Effector memory CD8-positive, alpha-beta T cell (primary cell): Measurements from ENCODE around the gene SMPDL3B.
"Not testable (repeated sequence)": the region's sequence is repeated elsewhere in the genome, so short reads cannot be mapped to it uniquely, and the experiment has no call there.

Experiments
- ATAC-seq: fragments of 150-1000 bp; cut with Tn5 transposase; replicated peaks from 2 replicates; pipeline ENCODE4 v1.10.0; 2021; ENCODE audit warnings: mild to moderate bottlenecking, moderate library complexity
- DNase-seq, 3 experiments: peaks; one replicate each; pipeline ENCODE4 v3.0.0; 2021
- H3K27ac Mint-ChIP-seq, 2 donors: one replicate each; pipeline ENCODE4 v1.8.0; 2022; ENCODE audit warnings: mild to moderate bottlenecking in 2 of 2, mixed read lengths in 2 of 2, moderate library complexity in 2 of 2
- H3K27me3 Mint-ChIP-seq, 2 donors: one replicate each; pipeline ENCODE4 v1.8.0; 2022; ENCODE audit warnings: mixed read lengths in 2 of 2
- H3K36me3 Mint-ChIP-seq: one replicate; pipeline ENCODE4 v1.8.0; 2022; ENCODE audit warnings: mild to moderate bottlenecking, moderate library complexity, mixed read lengths; ENCODE audit not compliant: insufficient read depth
- H3K4me1 Mint-ChIP-seq, 2 donors: one replicate each; pipeline ENCODE4 v1.8.0; 2022; ENCODE audit warnings: low read depth in 2 of 2, mixed read lengths in 2 of 2
- H3K4me3 Mint-ChIP-seq, 2 donors: one replicate each; pipeline ENCODE4 v1.8.0; 2022; ENCODE audit warnings: mild to moderate bottlenecking in 2 of 2, mixed read lengths in 2 of 2, moderate library complexity in 2 of 2
- H3K9me3 Mint-ChIP-seq, 2 donors: one replicate each; pipeline ENCODE4 v1.8.0; 2022; ENCODE audit warnings: mixed read lengths in 2 of 2

SMPDL3B gene

DNA sequence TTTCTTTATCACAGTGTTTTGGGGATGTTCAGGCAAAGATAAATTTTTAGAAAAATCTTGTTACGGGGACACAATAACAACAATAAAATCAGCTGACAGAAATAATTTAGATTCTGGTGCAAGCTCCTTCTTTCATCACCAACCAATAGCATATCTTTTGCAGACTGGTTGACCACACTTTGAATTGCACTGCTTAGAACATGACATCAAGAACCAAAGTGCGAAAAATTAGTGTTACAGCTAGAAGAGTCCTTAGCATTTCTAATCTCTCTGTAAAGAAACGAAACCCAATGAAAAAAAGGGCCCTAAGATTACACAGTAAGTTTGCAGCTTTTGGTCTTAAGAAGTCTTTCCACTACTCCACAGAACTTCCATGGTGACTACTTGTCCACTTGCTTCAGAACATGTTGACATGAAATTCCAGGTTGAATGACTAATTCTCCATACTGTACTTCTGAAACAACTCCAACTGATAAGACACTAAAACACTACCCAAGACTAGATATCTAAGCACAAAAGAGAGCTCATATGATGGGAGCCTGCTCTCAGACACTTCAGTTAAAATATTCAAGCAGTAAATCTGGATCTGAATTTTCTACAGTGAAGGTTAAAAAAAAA lies 56.2 kb downstream of the SMPDL3B start:
- ATAC-seq: peak; percentile 51
- Mint-ChIP-seq H3K4me1 (peaks cover 15 to 33% of the 10 kb centered on the region in 2 donors), H3K27ac (peak overlapping the region; percentile 42 to 93), H3K36me3 (peaks cover 27% of the 10 kb centered on the region), H3K4me3 (peak overlapping the region; percentile 12 to 79), H3K9me3 (no peaks in the 10 kb centered on the region), H3K27me3 (no peaks in the 10 kb centered on the region)
- no peak for DNase-seq

- ATAC-seq (peak; percentile 94), DNase-seq (peak; percentile 31 to 52 (median 39))
- peak overlapping the region; percentile 25 to 31 for H3K4me3 Mint-ChIP-seq
- peaks cover 15 to 33% of the 10 kb centered on the region in 2 donors for H3K4me1 Mint-ChIP-seq
- H3K27ac Mint-ChIP-seq: peak overlapping the region; percentile 88 to 93
- no peaks in the 10 kb centered on the region for H3K9me3 Mint-ChIP-seq
- no peaks in the 10 kb centered on the region for H3K27me3 Mint-ChIP-seq
- H3K36me3 Mint-ChIP-seq: peaks cover 33% of the 10 kb centered on the region
Measured at GRCh38 chr1:27992276-27992675, 57.5 kb downstream of the SMPDL3B start.

- Mint-ChIP-seq H3K36me3 (peaks cover 41% of the 10 kb centered on the region), H3K4me3 (peak overlapping the region in 1 of 2 donors; percentile 3)
Measured at GRCh38 chr1:27993241-27993640, 58.4 kb downstream of the SMPDL3B start.

GRCh38 chr1:27994060-27994459 lies 59.3 kb downstream of the SMPDL3B start:
- H3K27ac Mint-ChIP-seq: peak overlapping the region; percentile 88 to 93

More at GRCh38 chr1:27993241-27993640, 58.4 kb downstream of the SMPDL3B start:
- no peaks in the 10 kb centered on the region for H3K27me3 Mint-ChIP-seq
- DNase-seq (peak in 1 of 3 experiments; percentile 8), ATAC-seq (peak; percentile 54)
- peak overlapping the region; percentile 88 to 93 for H3K27ac Mint-ChIP-seq
- H3K4me1 Mint-ChIP-seq: peaks cover 15 to 33% of the 10 kb centered on the region in 2 donors
- H3K9me3 Mint-ChIP-seq: no peaks in the 10 kb centered on the region

DNA sequence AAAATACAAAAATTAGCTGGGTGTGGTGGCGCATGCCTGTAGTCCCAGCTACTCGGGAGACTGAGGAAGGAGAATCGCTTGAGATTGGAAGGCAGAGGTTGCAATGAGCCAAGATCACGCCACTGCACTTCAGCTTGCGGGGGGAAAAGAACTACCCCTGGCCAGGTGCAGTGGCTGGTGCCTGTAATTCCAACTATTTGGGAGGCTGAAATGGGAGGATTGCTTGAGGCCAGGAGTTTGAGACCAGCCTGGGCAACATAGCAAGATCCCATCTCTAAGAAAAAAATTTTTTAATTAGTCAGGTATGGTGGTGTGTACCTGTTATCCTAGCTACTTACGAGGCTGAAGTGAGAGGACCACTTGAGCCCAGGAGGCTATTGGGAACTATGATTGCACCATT lies 59.7 kb downstream of the SMPDL3B start:
- not testable (repeated sequence) for H3K27me3 Mint-ChIP-seq, H3K4me3 Mint-ChIP-seq, H3K9me3 Mint-ChIP-seq, ATAC-seq, DNase-seq
- Mint-ChIP-seq H3K4me1 (peaks cover 15 to 33% of the 10 kb centered on the region in 2 donors), H3K36me3 (peaks cover 42% of the 10 kb centered on the region), H3K27ac (peak overlapping the region; percentile 88 to 93)

More at GRCh38 chr1:27994060-27994459, 59.3 kb downstream of the SMPDL3B start:
- peaks cover 40% of the 10 kb centered on the region for H3K36me3 Mint-ChIP-seq
- DNase-seq (no peak), ATAC-seq (no peak)
- peaks cover 15 to 33% of the 10 kb centered on the region in 2 donors for H3K4me1 Mint-ChIP-seq
- H3K9me3 Mint-ChIP-seq: no peaks in the 10 kb centered on the region
- no peak overlapping the region for H3K4me3 Mint-ChIP-seq
- no peaks in the 10 kb centered on the region for H3K27me3 Mint-ChIP-seq

- Mint-ChIP-seq H3K27ac (no peak overlapping the region), H3K36me3 (peaks cover 56% of the 10 kb centered on the region), H3K4me3 (no peak overlapping the region), H3K4me1 (peaks cover 0 to 3% of the 10 kb centered on the region in 2 donors), H3K27me3 (no peaks in the 10 kb centered on the region), H3K9me3 (no peaks in the 10 kb centered on the region)
- DNase-seq: no peak
- no peak for ATAC-seq
Measured at GRCh38 chr1:27999055-27999454, 64.3 kb downstream of the SMPDL3B start.

DNA sequence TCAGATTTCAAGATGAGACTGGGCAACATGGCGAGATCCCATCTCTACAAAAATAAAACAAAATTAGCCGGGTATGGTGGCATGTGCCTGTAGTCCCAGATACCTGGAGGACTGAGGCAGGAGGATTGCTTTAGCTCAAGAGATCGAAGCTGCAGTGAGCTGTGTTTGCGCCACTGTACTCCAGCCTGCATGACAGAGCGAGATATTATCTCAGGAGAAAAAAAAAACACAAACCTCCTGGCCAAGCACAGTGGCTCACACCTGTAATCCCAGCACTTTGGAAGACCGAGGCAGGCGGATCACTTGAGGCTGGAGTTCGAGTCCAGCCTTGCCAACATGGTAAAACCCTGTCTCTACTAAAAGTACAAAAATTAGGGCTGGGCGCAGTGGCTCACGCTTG lies 67.8 kb downstream of the SMPDL3B start:
- no peak overlapping the region for H3K27ac Mint-ChIP-seq
- no peak for DNase-seq
- H3K36me3 Mint-ChIP-seq: peaks cover 49% of the 10 kb centered on the region
- no peaks in the 10 kb centered on the region for H3K27me3 Mint-ChIP-seq
- no peak overlapping the region for H3K4me3 Mint-ChIP-seq
- peaks cover 0 to 4% of the 10 kb centered on the region in 2 donors for H3K4me1 Mint-ChIP-seq
- ATAC-seq: no peak
- no peaks in the 10 kb centered on the region for H3K9me3 Mint-ChIP-seq

DNA sequence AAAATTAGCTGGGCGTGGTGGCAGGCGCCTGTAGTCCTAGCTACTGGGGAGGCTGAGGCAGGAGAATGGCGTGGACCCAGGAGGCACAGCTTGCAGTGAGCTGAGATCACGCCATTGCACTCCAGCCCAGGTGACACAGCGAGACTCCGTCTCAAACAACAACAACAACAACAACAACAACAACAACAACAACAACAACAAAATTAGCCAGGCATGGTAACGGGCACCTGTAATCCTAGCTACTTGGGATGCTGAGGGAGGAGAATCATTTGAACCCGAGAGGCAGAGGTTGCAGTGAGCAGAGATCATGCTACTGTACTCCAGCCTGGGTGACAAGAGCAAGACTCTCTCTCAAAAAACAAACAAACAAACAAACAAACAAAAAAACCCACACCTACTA lies 68.3 kb downstream of the SMPDL3B start:
- H3K9me3 Mint-ChIP-seq, H3K27ac Mint-ChIP-seq, H3K4me1 Mint-ChIP-seq, ATAC-seq, H3K4me3 Mint-ChIP-seq, DNase-seq, H3K27me3 Mint-ChIP-seq: not testable (repeated sequence)
- peaks cover 45% of the 10 kb centered on the region for H3K36me3 Mint-ChIP-seq
